Myocyte (in vitro differentiated cells): ENCODE data around the gene BMP7. TPM values are rescaled to one million over a fixed set of nuclear protein-coding genes. Genes with fewer than 3 reads are reported as not detected.
"Not testable (repeated sequence)": the region's sequence is repeated elsewhere in the genome, so short reads cannot be mapped to it uniquely, and the experiment has no call there.

Source experiments
- DNase-seq: peaks from one replicate; pipeline ENCODE4 v3.0.0-alpha.2; 2012; ENCODE audit warnings: low read depth
- total RNA-seq: library from RNA; depleted of rRNA; stranded (reverse); fragments of >200 nt; gene quantifications from 2 replicates; pipeline ENCODE4 v1.2.3, GENCODE V29; 2014

Gene BMP7
- total RNA-seq, 1 donor from 2014 or later = not detected

DNA sequence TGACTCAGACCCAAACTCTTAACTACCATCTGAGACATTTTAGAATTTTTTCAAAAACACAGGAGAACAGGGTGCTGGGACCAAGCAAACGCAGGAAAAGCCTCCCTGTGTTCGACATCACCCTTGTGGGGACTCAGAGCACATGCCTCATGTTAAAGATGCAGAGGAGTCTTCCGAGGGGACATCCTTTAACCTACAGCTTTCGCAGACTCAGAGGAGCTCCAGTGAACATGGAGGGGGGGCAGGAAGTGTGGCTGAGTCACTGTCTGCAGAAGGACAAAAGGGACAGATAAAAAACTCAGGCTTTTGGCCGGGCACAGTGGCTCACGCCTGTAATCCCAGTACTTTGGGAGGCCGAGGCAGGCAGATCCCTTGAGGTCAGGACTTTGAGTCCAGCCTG, 15.1 kb downstream of the BMP7 start:
- DNase-seq = no peak

- DNase-seq = no peak
Measured at GRCh38 chr20:57250607-57251343, 15.7 kb downstream of the BMP7 start.

DNA sequence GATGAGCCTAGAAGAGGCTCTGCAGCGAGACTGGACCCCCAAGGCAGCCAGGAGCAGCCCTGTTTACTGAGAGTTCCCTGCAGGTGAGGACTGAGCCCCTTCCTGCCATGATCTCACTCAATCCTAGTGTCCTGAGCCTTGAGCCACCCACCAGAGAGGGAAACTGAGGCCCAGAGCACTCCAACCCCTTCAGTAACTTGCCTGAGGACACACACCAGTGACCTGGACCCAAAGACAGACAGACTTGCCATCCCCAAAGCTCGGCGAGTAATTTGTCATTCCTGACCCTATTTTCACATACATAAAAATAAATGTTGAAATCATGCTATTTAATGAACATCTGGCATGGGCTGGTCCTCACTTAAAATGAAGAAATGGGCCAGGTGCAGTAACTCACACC, 16.7 kb downstream of the BMP7 start:
- no peak for DNase-seq

DNA sequence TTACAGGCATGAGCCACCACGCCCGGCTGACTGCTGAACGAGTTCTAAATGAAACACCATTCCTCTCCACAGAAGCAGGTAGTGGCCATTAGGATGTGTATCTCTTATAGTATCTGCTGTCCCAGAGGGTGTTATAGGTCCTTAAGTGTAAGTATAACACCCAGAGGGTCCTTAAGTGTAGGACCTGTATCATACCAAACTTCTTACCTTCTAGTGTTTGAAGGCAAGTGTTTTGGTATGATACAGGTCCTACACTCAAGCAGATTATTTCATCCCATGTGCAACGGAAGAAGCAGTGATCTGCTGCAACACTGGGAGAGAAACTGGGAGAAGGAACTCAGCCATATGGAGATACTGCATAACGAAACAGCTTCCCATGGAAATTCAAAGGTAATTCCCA, 17.4 kb downstream of the BMP7 start:
- no peak for DNase-seq

DNA sequence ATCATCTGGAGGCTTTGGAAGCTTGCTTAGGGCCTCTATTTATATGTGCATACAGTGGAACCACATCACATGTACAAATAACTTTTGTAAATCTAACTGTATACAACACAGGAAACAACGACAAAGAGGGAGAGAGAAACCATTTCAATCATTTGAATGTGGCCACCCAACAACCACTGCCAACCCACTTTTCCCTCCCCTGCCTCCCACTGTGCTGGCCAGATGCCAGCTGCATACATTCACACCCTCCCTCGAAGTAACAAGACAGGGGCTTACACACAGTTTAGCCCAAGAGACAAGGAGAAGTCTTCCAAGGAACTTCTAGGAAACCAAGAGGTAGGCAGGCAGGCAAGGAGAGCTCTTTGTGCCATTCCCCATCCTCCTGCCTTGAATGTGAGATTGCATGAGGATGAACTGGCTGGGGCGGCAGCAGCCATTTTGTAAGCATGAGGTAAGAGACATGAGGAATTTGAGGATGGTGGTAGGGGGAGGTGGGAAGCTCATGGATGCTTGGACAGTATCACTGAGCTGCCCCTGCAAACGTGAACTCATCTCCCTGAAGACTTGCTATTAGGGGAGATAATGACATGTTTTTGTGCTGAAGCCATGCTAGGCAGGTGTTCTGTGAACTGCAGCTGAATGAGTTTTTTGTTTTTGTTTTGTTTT, 18.2 kb downstream of the BMP7 start:
- no peak for DNase-seq

GRCh38 chr20:57247292-57247965, 19.0 kb downstream of the BMP7 start:
- no peak for DNase-seq

GRCh38 chr20:57245997-57246396, 20.4 kb downstream of the BMP7 start:
- DNase-seq = no peak

GRCh38 chr20:57244627-57245214, 21.7 kb downstream of the BMP7 start:
- DNase-seq = no peak

GRCh38 chr20:57244221-57244585, 22.2 kb downstream of the BMP7 start:
- no peak for DNase-seq

DNA sequence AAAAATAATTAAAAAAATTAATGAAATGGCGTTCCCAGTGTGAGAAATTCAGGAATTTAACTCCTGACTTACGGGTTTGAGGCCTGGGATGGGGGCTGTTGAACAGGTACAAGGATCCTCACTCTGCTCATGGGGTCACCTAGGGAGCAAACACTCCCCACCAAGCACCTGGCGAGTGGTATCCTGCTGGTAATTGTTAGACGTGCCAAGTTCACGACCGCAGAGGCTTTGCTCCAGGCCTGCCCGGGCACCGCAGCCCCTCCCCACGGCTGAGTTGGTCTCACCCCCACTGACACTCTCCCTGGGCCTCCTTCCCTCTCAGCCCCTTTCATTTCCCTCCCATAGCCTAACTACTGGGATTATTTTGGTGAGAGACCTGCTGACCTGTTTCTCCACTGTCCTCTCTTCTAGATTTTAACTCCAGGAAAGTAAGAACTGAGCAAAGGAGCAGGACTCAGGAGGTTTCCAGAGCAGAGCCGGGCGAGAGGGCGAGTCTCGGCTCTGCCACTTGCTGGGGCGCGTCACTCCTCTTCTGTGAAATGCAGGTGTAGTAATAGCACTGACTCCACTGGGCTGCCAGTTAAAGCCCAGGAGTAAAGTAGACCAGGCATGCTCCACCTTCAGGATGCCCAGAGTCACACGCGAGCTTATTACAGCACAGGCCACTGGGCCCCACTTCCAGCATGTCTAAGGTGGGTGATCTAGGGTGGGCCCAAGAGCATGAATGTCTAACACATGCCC, 22.8 kb downstream of the BMP7 start:
- no peak for DNase-seq

DNA sequence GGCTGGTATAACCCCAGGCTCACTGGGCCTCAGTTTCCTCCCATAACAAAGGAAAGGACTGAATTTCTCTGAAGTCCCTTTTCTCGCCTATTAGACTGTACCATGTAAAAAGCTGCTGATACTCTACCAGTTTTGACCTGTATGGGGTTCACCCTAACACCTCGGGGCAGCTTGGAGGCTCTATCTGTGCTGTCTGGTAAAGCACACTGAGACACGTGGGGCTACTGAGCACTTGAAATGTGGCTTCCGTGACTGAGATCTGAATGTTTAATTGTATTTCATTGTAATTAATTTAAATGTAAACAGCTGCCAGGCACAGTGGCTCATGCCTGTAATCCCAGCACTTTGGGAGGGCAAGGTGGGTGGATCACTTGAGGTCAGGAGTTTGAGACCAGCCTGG, 24.0 kb downstream of the BMP7 start:
- no peak for DNase-seq

- no peak for DNase-seq
Measured at GRCh38 chr20:57241363-57241991, 25.0 kb downstream of the BMP7 start.

GRCh38 chr20:57240581-57241362, 25.7 kb downstream of the BMP7 start:
- DNase-seq = no peak

- not testable (repeated sequence) for DNase-seq
Measured at GRCh38 chr20:57239725-57240124, 26.7 kb downstream of the BMP7 start.

- DNase-seq = not testable (repeated sequence)
Measured at GRCh38 chr20:57239324-57239723, 27.1 kb downstream of the BMP7 start.

DNA sequence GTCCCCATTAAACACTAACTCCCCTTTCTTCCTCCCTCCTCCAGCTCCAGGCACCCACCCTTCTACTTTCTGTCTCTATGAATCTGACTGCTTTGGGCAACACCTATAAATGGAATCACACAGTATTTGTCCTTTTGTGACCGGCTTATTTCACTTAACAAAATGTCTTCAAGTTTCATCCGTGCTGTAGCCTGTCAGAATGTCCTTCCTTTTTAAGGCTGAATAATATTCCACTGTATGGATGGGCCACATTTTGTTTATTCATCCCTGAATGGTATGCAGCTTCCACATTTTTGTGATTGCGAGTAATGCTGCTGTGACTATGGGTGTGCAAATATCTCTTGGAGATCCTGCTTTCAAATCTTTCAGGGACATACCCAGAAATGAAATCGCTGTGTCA, 28.4 kb downstream of the BMP7 start:
- no peak for DNase-seq

DNA sequence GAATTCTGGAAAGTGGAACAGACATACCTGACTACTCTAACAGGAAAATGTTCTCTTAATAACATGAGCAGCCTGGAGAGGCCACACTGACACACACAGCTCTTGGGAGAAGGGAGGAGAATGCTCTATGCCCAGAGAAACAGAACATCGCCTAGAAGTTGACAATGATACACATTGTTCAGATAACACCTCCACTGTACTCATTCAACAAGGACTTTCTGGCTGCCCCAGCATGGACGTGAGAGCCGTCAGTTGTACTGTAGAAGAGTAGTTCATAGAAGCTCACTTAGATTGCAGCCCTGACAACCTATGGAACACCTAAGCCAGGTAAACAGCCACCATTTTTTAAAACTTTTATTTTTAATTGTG, 28.9 kb downstream of the BMP7 start:
- DNase-seq = no peak

DNA sequence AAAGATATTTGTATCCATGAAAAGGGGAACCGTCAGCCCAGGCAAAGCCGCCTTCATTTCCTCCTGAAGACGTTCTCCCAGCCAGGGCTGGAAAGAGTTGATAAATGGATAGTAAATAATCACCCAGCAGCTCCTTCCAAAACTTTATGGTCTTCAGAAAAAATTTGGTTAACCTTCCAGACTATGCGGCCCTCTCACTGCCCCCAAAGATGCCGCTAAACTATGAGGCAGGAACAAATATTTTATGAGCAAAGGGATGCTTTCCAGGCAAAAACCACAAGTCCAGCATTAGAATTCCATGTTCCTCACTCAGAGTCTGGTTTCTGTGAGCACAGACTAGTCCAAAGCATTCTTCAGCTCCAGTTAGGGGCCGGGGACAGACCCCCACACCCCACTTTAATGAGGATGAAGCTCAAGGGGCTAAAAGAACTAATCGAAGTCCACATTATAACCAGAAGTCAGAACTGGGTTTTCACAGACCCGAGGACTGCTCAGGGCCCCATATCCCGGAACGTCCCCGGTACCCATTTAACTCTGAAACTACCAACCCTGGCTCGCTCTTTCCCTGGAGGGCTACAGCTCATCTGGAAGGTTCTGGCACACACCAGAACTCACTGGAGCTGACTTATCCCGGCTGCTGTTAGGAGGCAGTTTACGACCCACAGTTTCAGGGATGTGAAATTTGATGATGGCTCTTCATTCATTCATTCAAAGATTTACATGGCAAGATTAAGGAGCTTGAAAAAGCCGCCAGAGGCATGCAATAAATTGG, 29.4 kb downstream of the BMP7 start:
- no peak for DNase-seq

DNA sequence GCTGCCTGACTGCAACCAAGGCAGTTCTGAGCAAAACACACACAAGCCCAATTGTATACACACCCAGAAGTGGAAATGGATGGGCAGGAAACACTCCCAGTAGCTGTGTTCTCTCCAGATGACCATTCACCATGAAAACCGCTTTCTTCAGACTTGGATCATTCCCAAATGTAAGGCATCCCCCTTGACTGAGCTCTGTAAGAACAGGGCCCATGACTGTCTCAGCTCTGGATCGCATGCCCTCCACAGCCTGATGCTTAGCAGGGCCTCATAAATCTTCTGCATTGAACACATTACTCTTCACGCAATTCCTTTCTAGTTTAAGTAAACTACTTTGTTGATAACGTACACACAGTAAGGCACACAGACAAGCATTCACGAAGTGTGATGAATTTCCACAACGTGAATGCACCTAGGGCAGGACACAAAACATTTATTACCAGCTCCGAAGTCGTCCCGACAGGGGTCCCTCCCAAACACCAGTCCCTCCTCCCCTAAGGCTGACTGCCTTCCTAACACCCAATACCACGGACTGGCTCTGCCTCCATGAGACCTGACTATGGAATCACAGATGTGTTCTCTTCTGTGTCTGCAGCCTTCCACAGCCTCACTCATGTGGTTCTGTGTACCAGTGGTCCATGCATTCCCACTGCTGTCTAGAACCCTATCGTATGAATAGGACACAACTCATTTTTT, 31.7 kb downstream of the BMP7 start:
- DNase-seq = no peak
